Fibroblast of villous mesenchyme (primary cell): ENCODE measurements around the gene TNIK. TPM values are rescaled to one million over a fixed set of nuclear protein-coding genes. Genes with fewer than 3 reads are reported as not detected.

Experiments
- DNase-seq: peaks from one replicate; pipeline ENCODE4 v3.0.0-alpha.2; 2010; ENCODE audit warnings: low read depth
- H3K4me3 ChIP-seq: 2 replicates; pipeline ENCODE4 v1.5.1; 2011; ENCODE audit warnings: low read depth, mild to moderate bottlenecking, low read length
- CTCF ChIP-seq: IDR thresholded peaks from 2 replicates; pipeline ENCODE4 v1.5.1; 2012; ENCODE audit warnings: low read depth, mild to moderate bottlenecking, low read length; ENCODE audit not compliant: insufficient read depth
- total RNA-seq: library from RNA; depleted of rRNA; stranded (reverse); fragments of >200 nt; gene quantifications from 2 replicates; pipeline ENCODE4 v1.2.3, GENCODE V29; 2012

TNIK gene
- total RNA-seq, 1 donor, result 5.2 TPM

- no peak for TF ChIP-seq CTCF
- DNase-seq, result no peak
These were observed 138.4 kb downstream of the TNIK start for GRCh38 chr3:171321559-171322360.

GRCh38 chr3:171320750-171321558, 139.3 kb downstream of the TNIK start:
- H3K4me3 ChIP-seq, result no peak overlapping the region
- TF ChIP-seq CTCF, result no peak
- DNase-seq, result peak; percentile 65

More at GRCh38 chr3:171321559-171322360, 138.4 kb downstream of the TNIK start:
- no peak overlapping the region for H3K4me3 ChIP-seq

GRCh38 chr3:171317171-171317570, 143.0 kb downstream of the TNIK start:
- DNase-seq, result no peak
- TF ChIP-seq CTCF, result no peak
- H3K4me3 ChIP-seq, result no peak overlapping the region

GRCh38 chr3:171315919-171316318, 144.3 kb downstream of the TNIK start:
- H3K4me3 ChIP-seq, result no peak overlapping the region
- no peak for TF ChIP-seq CTCF
- DNase-seq, result peak; percentile 77

GRCh38 chr3:171315101-171315500, 145.1 kb downstream of the TNIK start:
- no peak overlapping the region for H3K4me3 ChIP-seq
- no peak for TF ChIP-seq CTCF
- no peak for DNase-seq

GRCh38 chr3:171314341-171314740, 145.9 kb downstream of the TNIK start:
- H3K4me3 ChIP-seq, result no peak overlapping the region
- no peak for DNase-seq
- TF ChIP-seq CTCF, result no peak
